ENCODE measurements around the gene TTC27.

DNA sequence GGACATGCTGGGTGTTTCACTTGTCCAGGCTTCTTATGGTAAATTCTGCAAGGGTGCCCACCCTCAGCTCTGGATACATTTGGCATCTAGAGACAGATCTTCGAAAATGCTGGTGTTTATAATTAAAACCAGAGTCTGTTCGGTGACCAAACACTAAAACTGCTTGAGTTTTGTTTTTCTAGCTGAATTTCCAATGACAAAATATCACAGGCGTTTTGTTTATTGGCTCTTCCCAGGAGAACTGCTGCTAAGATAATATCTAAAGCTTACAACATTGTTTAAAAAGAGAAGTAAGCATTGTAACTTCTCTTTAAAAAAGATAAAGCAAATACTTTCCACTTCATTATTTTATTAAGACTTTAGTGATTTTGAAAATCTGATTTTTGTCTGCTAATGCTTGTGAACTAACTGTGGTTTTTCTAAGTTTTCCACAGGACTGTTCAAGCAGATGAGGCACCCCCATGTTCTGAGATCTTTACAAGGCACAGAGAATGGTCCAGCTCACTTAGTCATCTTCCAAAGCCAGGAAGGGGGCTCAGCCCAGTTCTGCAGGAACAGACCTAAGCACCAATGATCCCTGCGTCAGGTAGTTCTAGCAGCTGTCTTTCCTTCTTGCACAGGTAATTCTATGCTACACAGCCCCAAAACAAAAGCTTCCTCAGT, 224.1 kb downstream of the TTC27 start:
- no peak for TF ChIP-seq CTCF (IDR thresholded peaks at IDR 0.05)
- TF ChIP-seq POLR2AphosphoS5 (IDR thresholded peaks at IDR 0.05): no peak
- TF ChIP-seq POLR2A (IDR thresholded peaks at IDR 0.05): no peak
- no peak for TF ChIP-seq EP300 (IDR thresholded peaks at IDR 0.05)
